NCI-H1930 (cell line): ENCODE results near the gene MIER1.
"Not testable (repeated sequence)": the region's sequence is repeated elsewhere in the genome, so short reads cannot be mapped to it uniquely, and the experiment has no call there.

ENCODE experiments used
- DNase-seq, 2 experiments: peaks; one replicate each; lab custom pipeline; 2025; lab: John Stamatoyannopoulos, UW

MIER1 gene

GRCh38 chr1:66924756-66925557, at the start of gene MIER1, which contains the start of gene DNAI4:
Gene MIER1 (plus strand): TSS chr1:66924990. CDS start chr1:66925029, 39 bp downstream.
Gene DNAI4 (minus strand): TSS chr1:66924856. CDS start chr1:66924831, 25 bp downstream.
- DNase-seq = peak; percentile 96 to 97

GRCh38 chr1:66876664-66877063, 48.1 kb upstream of the MIER1 start:
- no peak for DNase-seq

- DNase-seq = no peak
These were observed 35.8 kb upstream of the MIER1 start for GRCh38 chr1:66889030-66889429.

GRCh38 chr1:66890621-66891020, 34.2 kb upstream of the MIER1 start:
- no peak for DNase-seq

- no peak for DNase-seq
These were observed 31.1 kb upstream of the MIER1 start for GRCh38 chr1:66893712-66894111.

- DNase-seq = not testable (repeated sequence)
These were observed 9.6 kb upstream of the MIER1 start for GRCh38 chr1:66915203-66915602.

- DNase-seq = no peak
These were observed 8.5 kb upstream of the MIER1 start for GRCh38 chr1:66916320-66916719.

GRCh38 chr1:66917476-66917875, 7.3 kb upstream of the MIER1 start:
- DNase-seq = no peak

- no peak for DNase-seq
These were observed 5.7 kb upstream of the MIER1 start for GRCh38 chr1:66919063-66919462.

- DNase-seq = no peak
These were observed 5.0 kb upstream of the MIER1 start for GRCh38 chr1:66919828-66920227.

GRCh38 chr1:66920543-66920942, 4.2 kb upstream of the MIER1 start:
- DNase-seq = no peak

- DNase-seq = no peak
These were observed 744 bp downstream of the MIER1 start for GRCh38 chr1:66925558-66925910.

- no peak for DNase-seq
These were observed 1.2 kb downstream of the MIER1 start for GRCh38 chr1:66925944-66926343.

GRCh38 chr1:66927528-66927927, 2.7 kb downstream of the MIER1 start:
- DNase-seq = no peak

- no peak for DNase-seq
These were observed 4.4 kb downstream of the MIER1 start for GRCh38 chr1:66929146-66929688.

GRCh38 chr1:66929691-66929998, 4.9 kb downstream of the MIER1 start:
- DNase-seq = no peak

- peak; percentile 92 to 94 for DNase-seq
These were observed 5.4 kb downstream of the MIER1 start for GRCh38 chr1:66929999-66930822.

- DNase-seq = no peak
These were observed 6.0 kb downstream of the MIER1 start for GRCh38 chr1:66930823-66931174.

GRCh38 chr1:66931590-66931989, 6.8 kb downstream of the MIER1 start:
- DNase-seq = no peak

GRCh38 chr1:66932291-66932690, 7.5 kb downstream of the MIER1 start:
- DNase-seq = no peak

- no peak for DNase-seq
These were observed 9.3 kb downstream of the MIER1 start for GRCh38 chr1:66933887-66934700.

- no peak for DNase-seq
These were observed 12.9 kb downstream of the MIER1 start for GRCh38 chr1:66937529-66938234.
